HL-60/S4 treated with phorbol 12-myristate 13-acetate at 8.2 ng/mL for 4 days and 3 days (cell line): Measurements from ENCODE around the gene HES2.
"Not testable (repeated sequence)": the region's sequence is repeated elsewhere in the genome, so short reads cannot be mapped to it uniquely, and the experiment has no call there.

Experiments
- in situ Hi-C: fragments of 300-500 bp; cut with MboI; formaldehyde crosslinking; loops from 2 replicates; pipeline ENCODE4 v1.15.0; 2022; ENCODE audit warnings: low sequenced_read_pairs

Gene HES2

GRCh38 chr1:6454856-6455751, 35.4 kb upstream of the HES2 start:
- in situ Hi-C loops, result no loop called here

- in situ Hi-C loops, result not testable (repeated sequence)
Measured at GRCh38 chr1:6453895-6454855, 34.5 kb upstream of the HES2 start.

GRCh38 chr1:6450943-6451373, 31.2 kb upstream of the HES2 start:
- in situ Hi-C loops, result no loop called here

DNA sequence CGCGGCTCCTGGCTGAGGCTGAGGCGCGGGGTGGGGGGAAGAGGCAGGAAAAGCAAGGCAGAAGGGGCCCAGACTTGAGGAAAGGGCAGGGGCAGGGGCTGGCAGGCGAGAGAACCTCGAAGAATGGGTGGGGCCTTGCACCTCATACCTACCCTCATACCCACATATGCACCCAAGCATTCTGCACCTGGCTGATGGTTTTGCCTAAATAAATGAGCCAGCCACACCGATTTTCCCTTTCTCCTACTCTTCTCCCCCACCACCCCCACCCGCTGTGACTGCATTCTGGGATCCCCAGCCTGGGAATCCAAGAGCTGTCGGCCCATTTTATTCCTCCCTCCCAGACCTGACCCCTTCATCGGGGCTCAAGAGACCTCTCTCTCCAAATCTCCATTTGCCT, 30.8 kb upstream of the HES2 start:
- in situ Hi-C loops, result not testable (repeated sequence)

GRCh38 chr1:6450005-6450450, 30.3 kb upstream of the HES2 start:
- in situ Hi-C loops, result no loop called here

GRCh38 chr1:6448749-6449631, 29.3 kb upstream of the HES2 start:
- in situ Hi-C loops, result no loop called here

DNA sequence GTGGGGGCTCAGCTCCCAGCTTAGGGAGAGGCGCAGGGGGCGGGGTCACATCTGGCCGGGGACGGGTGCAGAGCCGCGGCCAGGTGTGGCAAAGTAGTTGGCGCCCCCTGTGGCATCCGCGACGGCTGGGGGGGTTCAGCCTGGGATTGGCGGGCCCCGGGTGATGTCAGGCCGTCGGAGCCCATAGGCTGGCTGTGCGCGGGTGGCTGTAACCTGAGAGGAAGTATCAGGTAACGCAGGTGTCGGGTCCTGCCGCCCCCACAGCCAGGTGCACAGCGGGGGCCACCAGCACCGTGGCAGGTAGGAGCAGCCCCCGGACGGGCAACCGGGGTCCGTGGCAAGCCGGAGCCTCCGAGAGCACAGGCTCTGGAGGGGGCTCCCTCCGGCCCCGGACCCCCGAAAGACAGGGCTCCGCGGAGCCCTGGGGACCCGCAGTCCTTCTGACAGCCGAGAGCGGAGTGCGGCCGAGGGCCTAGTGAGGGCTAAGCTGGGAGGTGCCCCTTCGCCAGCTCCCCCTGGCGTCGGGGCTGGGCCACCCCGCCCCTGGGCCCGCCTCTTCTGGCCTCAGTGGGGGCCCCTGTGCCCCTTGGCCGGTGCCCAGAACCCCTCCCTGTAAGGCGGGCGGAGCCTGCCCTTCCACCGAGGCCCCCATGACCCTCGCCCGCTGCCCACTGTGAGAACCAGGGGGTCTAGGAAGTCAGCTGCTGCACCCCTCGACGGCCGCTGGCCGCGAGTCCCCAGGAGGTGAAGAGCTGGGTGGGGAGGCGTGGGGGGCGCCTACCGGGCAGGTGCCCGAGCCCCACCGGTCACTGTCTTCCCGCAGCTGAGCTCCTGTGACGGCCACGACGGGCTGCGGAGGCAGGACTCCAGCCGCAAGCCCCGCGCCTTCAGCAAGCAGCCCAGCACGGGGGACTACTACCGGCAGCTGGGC, 28.4 kb upstream of the HES2 start:
- in situ Hi-C loops, result no loop called here

DNA sequence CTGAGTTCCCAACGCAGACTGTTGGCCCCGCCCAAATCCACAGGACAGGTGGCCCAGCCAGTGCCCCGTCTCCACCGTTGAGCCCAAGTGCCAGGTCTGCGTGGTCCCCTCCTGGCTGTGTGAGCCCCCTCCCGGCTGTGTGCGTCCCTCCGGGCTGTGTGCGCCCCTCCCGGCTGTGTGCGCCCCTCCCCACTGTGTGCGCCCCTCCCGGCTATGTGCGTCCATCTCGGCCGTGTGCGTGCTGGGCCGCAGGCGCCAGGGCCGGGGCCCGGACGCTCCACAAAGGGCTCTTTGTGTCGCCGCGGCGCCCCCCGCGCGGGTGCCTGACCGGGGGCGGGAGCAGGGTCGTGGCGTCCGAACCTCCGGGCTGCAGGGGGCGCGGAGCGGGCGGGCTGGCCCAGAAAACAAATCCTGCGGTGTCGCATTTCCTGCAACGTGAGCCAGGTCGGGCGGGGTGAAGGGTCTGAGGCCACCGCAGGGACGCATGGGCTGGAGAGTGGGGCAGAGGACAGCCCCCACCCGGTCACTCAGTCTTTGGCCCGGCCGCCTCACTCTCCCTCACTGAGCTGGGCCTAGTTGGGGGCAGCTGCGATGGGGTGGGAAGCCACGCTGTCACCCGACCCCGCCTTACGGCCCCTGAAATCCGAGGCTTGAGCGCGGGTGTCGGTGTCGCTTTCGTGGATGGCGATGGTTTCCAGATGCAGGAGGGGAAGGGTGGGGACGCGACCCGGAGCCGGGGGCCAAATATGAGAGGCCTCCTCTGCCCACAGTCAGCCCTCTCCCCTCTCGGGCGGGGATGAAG, 27.5 kb upstream of the HES2 start:
- in situ Hi-C loops, result no loop called here

GRCh38 chr1:6446665-6447015, 26.9 kb upstream of the HES2 start:
- in situ Hi-C loops, result no loop called here

- in situ Hi-C loops, result not testable (repeated sequence)
Measured at GRCh38 chr1:6445929-6446328, 26.2 kb upstream of the HES2 start.

GRCh38 chr1:6445062-6445763, 25.5 kb upstream of the HES2 start:
- in situ Hi-C loops, result no loop called here

GRCh38 chr1:6444377-6444776, 24.7 kb upstream of the HES2 start:
- in situ Hi-C loops, result no loop called here

GRCh38 chr1:6443339-6444115, 23.8 kb upstream of the HES2 start:
- in situ Hi-C loops, result no loop called here

DNA sequence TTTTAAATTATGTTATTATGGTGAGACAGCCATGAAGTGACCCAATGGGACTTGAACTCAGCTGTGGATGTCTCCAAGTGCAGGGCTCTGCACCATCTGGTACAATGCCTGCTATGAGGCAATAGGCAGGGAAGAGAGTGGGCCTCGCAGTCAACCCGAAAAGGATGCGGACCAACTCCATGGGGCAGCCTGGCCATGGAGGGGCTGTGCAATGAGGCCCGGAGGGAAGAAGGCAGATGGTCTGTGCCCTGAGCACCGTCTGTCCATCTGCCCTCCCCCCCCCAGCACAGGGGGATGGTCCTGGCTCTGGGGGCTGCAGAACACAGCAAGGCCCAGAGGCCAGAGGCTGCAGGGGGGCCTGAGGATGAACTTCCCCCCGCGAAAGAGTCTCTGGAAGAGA, 21.9 kb upstream of the HES2 start:
- in situ Hi-C loops, result no loop called here

DNA sequence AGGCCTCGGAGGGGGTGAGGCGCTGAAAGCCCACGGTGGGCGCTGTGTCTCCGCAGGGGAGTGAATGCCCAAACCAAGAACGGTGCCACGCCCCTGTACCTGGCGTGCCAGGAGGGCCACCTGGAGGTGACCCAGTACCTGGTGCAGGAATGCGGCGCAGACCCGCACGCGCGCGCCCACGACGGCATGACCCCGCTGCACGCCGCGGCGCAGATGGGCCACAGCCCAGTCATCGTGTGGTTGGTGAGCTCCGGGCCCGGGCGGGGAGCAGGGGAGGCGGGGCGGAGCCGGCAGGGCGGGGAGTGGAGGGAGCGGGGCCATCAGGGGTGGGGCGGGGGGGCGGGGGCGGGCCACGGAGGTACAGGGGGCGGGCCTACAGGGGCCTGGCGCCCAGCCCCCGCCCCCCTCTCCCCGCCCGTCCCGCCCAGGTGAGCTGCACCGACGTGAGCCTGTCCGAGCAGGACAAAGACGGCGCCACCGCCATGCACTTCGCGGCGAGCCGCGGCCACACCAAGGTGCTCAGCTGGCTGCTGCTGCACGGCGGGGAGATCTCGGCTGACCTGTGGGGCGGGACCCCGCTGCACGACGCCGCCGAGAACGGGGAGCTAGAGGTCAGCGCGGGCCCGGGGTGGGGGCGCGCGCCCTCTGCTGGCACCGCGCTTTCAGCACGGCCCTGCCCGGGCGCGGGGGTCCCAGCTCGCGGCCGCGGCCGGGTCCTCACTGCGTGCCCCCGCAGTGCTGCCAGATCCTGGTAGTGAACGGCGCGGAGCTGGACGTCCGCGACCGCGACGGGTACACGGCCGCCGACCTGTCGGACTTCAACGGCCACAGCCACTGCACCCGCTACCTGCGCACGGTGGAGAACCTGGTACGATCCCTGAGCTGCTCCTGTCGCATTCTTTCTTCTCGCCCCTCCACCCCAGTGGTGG, 20.7 kb upstream of the HES2 start:
- in situ Hi-C loops, result no loop called here

- in situ Hi-C loops, result no loop called here
Measured at GRCh38 chr1:6438047-6438525, 18.4 kb upstream of the HES2 start.
